OCI-LY3 (cell line): ENCODE results near the gene LRRC46.

Source experiments
- EZH2phosphoT487 ChIP-seq: fragments of 200-600 bp; shearing (Covaris generic); IDR thresholded peaks from 2 replicates; pipeline ENCODE4 v1.6.1; 2018; ENCODE audit warnings: antibody characterized with exemption, mixed run types, low read depth
- TF ChIP-seq, protein P1 (sequence below): fragments of 200-600, 300-600 bp; sonication (generic); IDR thresholded peaks from 2 replicates; pipeline ENCODE4 v1.5.1; 2014; ENCODE audit warnings: antibody characterized with exemption, low read length, low read depth

DNA sequence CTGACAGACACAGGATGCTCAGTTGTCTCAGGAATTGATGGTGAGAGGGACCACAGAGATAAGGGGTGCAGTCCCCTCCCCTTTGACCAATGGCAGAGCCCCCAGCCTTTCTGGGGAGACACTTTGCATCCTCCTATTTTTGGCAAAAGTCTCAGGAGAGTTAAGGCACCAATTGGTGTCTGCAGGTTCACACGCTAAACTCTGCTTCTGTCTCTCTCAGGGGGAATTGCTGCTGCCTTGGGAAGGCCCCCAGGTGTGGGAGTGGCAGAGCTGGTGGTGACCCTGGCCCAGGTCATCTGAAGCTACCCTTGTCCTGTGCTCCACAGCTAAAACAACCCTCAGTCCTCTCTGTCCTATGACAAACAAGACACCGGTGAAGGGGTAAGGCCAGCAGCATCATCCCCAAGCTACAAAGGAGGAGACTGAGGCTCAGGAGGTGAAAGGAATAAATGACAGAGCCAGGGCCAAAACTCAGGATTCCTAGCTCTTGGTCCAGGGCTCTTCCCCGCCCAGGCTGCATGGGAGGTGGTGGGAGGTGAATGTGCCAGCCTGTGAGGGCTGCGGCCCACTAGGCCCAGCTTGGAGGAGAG lies 30.2 kb upstream of the LRRC46 start:
- TF ChIP-seq, protein P1, sequence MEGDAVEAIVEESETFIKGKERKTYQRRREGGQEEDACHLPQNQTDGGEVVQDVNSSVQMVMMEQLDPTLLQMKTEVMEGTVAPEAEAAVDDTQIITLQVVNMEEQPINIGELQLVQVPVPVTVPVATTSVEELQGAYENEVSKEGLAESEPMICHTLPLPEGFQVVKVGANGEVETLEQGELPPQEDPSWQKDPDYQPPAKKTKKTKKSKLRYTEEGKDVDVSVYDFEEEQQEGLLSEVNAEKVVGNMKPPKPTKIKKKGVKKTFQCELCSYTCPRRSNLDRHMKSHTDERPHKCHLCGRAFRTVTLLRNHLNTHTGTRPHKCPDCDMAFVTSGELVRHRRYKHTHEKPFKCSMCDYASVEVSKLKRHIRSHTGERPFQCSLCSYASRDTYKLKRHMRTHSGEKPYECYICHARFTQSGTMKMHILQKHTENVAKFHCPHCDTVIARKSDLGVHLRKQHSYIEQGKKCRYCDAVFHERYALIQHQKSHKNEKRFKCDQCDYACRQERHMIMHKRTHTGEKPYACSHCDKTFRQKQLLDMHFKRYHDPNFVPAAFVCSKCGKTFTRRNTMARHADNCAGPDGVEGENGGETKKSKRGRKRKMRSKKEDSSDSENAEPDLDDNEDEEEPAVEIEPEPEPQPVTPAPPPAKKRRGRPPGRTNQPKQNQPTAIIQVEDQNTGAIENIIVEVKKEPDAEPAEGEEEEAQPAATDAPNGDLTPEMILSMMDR, result no peak
- no peak for TF ChIP-seq EZH2phosphoT487
